SIG-M5 (cell line): ENCODE data around the gene LBHD2.
"Not testable (repeated sequence)": the region's sequence is repeated elsewhere in the genome, so short reads cannot be mapped to it uniquely, and the experiment has no call there.

Experiments used
- DNase-seq: peaks from one replicate; lab custom pipeline; 2025; lab: John Stamatoyannopoulos, UW

The LBHD2 gene

GRCh38 chr14:103104654-103105452, 20.8 kb downstream of the LBHD2 start:
- DNase-seq = no peak

- DNase-seq = no peak
Measured at GRCh38 chr14:103105580-103106150, 21.7 kb downstream of the LBHD2 start.

GRCh38 chr14:103107455-103107854, 23.4 kb downstream of the LBHD2 start:
- no peak for DNase-seq

GRCh38 chr14:103107941-103108748, 24.1 kb downstream of the LBHD2 start:
- no peak for DNase-seq

GRCh38 chr14:103108749-103109207, 24.8 kb downstream of the LBHD2 start:
- no peak for DNase-seq

- no peak for DNase-seq
Measured at GRCh38 chr14:103109535-103110441, 25.8 kb downstream of the LBHD2 start.

GRCh38 chr14:103110681-103111231, 26.7 kb downstream of the LBHD2 start:
- no peak for DNase-seq

- DNase-seq = no peak
Measured at GRCh38 chr14:103111232-103111868, 27.3 kb downstream of the LBHD2 start.

- DNase-seq = no peak
Measured at GRCh38 chr14:103112400-103113243, 28.6 kb downstream of the LBHD2 start.

- no peak for DNase-seq
Measured at GRCh38 chr14:103113303-103113702, 29.3 kb downstream of the LBHD2 start.

- no peak for DNase-seq
Measured at GRCh38 chr14:103113774-103114173, 29.8 kb downstream of the LBHD2 start.

- not testable (repeated sequence) for DNase-seq
Measured at GRCh38 chr14:103115086-103115679, 31.2 kb downstream of the LBHD2 start.

GRCh38 chr14:103115845-103116572, 32.0 kb downstream of the LBHD2 start:
- DNase-seq = no peak

GRCh38 chr14:103116636-103117035, 32.6 kb downstream of the LBHD2 start:
- DNase-seq = no peak

GRCh38 chr14:103117499-103117898, 33.5 kb downstream of the LBHD2 start:
- not testable (repeated sequence) for DNase-seq

GRCh38 chr14:103118018-103118662, 34.1 kb downstream of the LBHD2 start:
- no peak for DNase-seq

GRCh38 chr14:103118663-103119404, 34.8 kb downstream of the LBHD2 start:
- DNase-seq = no peak

GRCh38 chr14:103119527-103119926, 35.5 kb downstream of the LBHD2 start:
- DNase-seq = not testable (repeated sequence)
